Measurements from ENCODE around the gene SH2D4B.

- TF ChIP-seq, protein P1, sequence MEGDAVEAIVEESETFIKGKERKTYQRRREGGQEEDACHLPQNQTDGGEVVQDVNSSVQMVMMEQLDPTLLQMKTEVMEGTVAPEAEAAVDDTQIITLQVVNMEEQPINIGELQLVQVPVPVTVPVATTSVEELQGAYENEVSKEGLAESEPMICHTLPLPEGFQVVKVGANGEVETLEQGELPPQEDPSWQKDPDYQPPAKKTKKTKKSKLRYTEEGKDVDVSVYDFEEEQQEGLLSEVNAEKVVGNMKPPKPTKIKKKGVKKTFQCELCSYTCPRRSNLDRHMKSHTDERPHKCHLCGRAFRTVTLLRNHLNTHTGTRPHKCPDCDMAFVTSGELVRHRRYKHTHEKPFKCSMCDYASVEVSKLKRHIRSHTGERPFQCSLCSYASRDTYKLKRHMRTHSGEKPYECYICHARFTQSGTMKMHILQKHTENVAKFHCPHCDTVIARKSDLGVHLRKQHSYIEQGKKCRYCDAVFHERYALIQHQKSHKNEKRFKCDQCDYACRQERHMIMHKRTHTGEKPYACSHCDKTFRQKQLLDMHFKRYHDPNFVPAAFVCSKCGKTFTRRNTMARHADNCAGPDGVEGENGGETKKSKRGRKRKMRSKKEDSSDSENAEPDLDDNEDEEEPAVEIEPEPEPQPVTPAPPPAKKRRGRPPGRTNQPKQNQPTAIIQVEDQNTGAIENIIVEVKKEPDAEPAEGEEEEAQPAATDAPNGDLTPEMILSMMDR (IDR thresholded peaks at IDR 0.05), result no peak
- no peak for TF ChIP-seq POLR2A (IDR thresholded peaks at IDR 0.05; ENCODE audit: low read depth)
These were observed 16.3 kb downstream of the SH2D4B start for GRCh38 chr10:80554050-80554449.
